ENCODE measurements around the gene PRDM16. TPM values are rescaled to one million over a fixed set of nuclear protein-coding genes. Genes with fewer than 3 reads are reported as not detected.

PRDM16 gene
- total and polyA plus RNA-seq, 2 of the 13 experiments (the other 11 are each of a cell fraction or from before 2014, with no cell fraction given) = 0.15 to 0.81 TPM

DNA sequence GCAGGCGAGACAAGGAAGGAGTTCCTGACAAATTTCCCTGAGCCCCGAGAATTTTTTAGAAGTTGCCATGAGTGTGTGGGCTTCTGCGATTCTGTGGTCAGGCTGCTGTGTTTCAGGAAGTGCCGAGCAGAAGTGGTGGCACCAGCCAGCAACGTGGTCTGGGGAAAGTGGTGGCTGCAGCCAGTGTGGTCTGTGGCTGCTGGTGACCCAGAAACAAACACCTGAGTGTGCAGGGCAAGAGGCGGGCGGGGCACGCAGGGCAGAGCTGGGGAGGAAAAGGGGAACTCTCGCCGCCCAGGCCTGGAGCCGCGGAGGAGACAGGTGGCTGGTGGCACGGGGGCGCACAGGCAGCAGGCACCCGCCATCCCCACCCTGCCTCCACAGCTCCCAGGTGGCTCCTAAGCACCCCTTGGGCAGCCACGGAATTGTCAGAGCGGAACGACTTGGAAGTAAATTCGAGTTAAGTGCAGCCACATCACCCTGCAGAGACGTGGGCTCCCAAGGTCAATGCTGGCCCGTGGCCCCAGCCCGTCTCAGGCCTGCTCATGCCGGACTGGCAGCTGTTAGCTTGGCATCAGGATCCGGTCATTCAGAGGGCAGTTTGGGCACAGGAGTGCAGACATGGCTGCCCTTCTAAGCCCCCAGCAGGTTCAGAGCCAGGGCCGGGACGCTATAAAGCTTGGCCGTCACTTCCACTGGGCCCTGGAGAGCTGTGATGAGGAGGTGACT lies 25.1 kb downstream of the PRDM16 start:
- TF ChIP-seq DMAP1 (CRISPR knock-in tag; IDR thresholded peaks at IDR 0.05) (no peak), SMAD9 (CRISPR knock-in tag; IDR thresholded peaks at IDR 0.05) (no peak), CENPT (CRISPR knock-in tag; IDR thresholded peaks at IDR 0.05; ENCODE audit: low read depth) (no peak), NFYC (CRISPR knock-in tag; IDR thresholded peaks at IDR 0.05) (no peak), RFXAP (CRISPR knock-in tag; IDR thresholded peaks at IDR 0.05; ENCODE audit: borderline replicate concordance) (no peak), MTF2 (CRISPR knock-in tag; IDR thresholded peaks at IDR 0.05; ENCODE audit: borderline replicate concordance) (no peak), CBX1 (IDR thresholded peaks at IDR 0.05; ENCODE audit: low read depth) (no peak), EEA1 (CRISPR knock-in tag; IDR thresholded peaks at IDR 0.05; ENCODE audit: borderline replicate concordance) (no peak), NKX3-1 (CRISPR knock-in tag; IDR thresholded peaks at IDR 0.05) (no peak), RXRB (CRISPR knock-in tag; IDR thresholded peaks at IDR 0.05; ENCODE audit: borderline replicate concordance) (no peak), YY1 (IDR thresholded peaks at IDR 0.05; ENCODE audit: insufficient read depth, insufficient replicate concordance, low read depth, low read length) (no peak), ZNF251 (CRISPR knock-in tag; IDR thresholded peaks at IDR 0.05) (no peak), HOXA5 (CRISPR knock-in tag; IDR thresholded peaks at IDR 0.05) (no peak)
- TF ChIP-seq, protein P1, sequence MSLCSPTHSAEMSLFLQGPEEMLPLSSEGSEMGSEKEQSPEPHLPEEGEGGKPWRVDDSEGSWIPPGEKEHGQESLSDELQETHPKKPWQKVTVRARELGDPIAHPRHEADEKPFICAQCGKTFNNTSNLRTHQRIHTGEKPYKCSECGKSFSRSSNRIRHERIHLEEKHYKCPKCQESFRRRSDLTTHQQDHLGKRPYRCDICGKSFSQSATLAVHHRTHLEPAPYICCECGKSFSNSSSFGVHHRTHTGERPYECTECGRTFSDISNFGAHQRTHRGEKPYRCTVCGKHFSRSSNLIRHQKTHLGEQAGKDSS (CRISPR knock-in tag; IDR thresholded peaks at IDR 0.05; ENCODE audit: borderline replicate concordance, low read depth) = no peak
- TF ChIP-seq, protein P2, sequence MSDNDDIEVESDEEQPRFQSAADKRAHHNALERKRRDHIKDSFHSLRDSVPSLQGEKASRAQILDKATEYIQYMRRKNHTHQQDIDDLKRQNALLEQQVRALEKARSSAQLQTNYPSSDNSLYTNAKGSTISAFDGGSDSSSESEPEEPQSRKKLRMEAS (IDR thresholded peaks at IDR 0.05) = no peak
- TF ChIP-seq, protein P3, sequence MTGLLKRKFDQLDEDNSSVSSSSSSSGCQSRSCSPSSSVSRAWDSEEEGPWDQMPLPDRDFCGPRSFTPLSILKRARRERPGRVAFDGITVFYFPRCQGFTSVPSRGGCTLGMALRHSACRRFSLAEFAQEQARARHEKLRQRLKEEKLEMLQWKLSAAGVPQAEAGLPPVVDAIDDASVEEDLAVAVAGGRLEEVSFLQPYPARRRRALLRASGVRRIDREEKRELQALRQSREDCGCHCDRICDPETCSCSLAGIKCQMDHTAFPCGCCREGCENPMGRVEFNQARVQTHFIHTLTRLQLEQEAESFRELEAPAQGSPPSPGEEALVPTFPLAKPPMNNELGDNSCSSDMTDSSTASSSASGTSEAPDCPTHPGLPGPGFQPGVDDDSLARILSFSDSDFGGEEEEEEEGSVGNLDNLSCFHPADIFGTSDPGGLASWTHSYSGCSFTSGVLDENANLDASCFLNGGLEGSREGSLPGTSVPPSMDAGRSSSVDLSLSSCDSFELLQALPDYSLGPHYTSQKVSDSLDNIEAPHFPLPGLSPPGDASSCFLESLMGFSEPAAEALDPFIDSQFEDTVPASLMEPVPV (CRISPR knock-in tag; IDR thresholded peaks at IDR 0.05) = no peak
- TF ChIP-seq, protein P4, sequence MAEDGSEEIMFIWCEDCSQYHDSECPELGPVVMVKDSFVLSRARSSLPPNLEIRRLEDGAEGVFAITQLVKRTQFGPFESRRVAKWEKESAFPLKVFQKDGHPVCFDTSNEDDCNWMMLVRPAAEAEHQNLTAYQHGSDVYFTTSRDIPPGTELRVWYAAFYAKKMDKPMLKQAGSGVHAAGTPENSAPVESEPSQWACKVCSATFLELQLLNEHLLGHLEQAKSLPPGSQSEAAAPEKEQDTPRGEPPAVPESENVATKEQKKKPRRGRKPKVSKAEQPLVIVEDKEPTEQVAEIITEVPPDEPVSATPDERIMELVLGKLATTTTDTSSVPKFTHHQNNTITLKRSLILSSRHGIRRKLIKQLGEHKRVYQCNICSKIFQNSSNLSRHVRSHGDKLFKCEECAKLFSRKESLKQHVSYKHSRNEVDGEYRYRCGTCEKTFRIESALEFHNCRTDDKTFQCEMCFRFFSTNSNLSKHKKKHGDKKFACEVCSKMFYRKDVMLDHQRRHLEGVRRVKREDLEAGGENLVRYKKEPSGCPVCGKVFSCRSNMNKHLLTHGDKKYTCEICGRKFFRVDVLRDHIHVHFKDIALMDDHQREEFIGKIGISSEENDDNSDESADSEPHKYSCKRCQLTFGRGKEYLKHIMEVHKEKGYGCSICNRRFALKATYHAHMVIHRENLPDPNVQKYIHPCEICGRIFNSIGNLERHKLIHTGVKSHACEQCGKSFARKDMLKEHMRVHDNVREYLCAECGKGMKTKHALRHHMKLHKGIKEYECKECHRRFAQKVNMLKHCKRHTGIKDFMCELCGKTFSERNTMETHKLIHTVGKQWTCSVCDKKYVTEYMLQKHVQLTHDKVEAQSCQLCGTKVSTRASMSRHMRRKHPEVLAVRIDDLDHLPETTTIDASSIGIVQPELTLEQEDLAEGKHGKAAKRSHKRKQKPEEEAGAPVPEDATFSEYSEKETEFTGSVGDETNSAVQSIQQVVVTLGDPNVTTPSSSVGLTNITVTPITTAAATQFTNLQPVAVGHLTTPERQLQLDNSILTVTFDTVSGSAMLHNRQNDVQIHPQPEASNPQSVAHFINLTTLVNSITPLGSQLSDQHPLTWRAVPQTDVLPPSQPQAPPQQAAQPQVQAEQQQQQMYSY (CRISPR knock-in tag; IDR thresholded peaks at IDR 0.05) = no peak
- TF ChIP-seq, protein P5, sequence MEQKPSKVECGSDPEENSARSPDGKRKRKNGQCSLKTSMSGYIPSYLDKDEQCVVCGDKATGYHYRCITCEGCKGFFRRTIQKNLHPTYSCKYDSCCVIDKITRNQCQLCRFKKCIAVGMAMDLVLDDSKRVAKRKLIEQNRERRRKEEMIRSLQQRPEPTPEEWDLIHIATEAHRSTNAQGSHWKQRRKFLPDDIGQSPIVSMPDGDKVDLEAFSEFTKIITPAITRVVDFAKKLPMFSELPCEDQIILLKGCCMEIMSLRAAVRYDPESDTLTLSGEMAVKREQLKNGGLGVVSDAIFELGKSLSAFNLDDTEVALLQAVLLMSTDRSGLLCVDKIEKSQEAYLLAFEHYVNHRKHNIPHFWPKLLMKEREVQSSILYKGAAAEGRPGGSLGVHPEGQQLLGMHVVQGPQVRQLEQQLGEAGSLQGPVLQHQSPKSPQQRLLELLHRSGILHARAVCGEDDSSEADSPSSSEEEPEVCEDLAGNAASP (CRISPR knock-in tag; IDR thresholded peaks at IDR 0.05; ENCODE audit: borderline replicate concordance) = no peak
- DNase-seq (ENCODE audit: low spot score) = no peak
- ATAC-seq = no peak
- Histone ChIP-seq H3K4me1 (ENCODE audit: insufficient read depth, low read length) (no peaks in the 10 kb centered on the region), H4K20me1 (ENCODE audit: insufficient read depth, low read length) (no peaks in the 10 kb centered on the region), H3K36me3 (replicated peaks in 1 of 2; ENCODE audit: control insufficient read depth in 1 of 2, insufficient read depth in 2 of 2, low read length in 2 of 2) (no peaks in the 10 kb centered on the region), H2AFZ (ENCODE audit: low read length) (no peak overlapping the region), H3K4me2 (ENCODE audit: low read depth, low read length) (no peak overlapping the region), H3K9me3 (ENCODE audit: low read length) (no peaks in the 10 kb centered on the region), H3K79me2 (ENCODE audit: insufficient read depth, low read length) (no peaks in the 10 kb centered on the region), H3K27ac (ENCODE audit: extremely low read length, insufficient read depth, low read length) (no peak overlapping the region), H3K27me3 (ENCODE audit: control insufficient read depth in 1 of 2, insufficient read depth in 2 of 2, low read length in 2 of 2) (peaks cover 5% of the 10 kb centered on the region in 2 experiments; a peak in 3 of 5 replicates), H3K4me3 (replicated peaks in 1 of 3; ENCODE audit: insufficient read depth in 1 of 3, low read depth in 2 of 3, low read length in 3 of 3) (no peak overlapping the region), H3K9ac (ENCODE audit: insufficient read depth, low read depth, low read length) (no peak overlapping the region)
- no peak for FAIRE-seq
- intact Hi-C loops (cut with micrococcal nuclease; ENCODE audit: unreplicated experiment) (no loop called here), in situ Hi-C loops (cut with HindIII; ENCODE audit: extremely low pct_ligation_motif_present, low pct_unique_long_range_greater_than_20kb) (no loop called here)
- WGBS (ENCODE audit: low lambda C conversion rate) = 66% methylated on average over 11 of the region's 27 CpGs
- CTCF ChIA-PET (ENCODE audit: low intra/inter-chr PET ratio, low total read pairs) = no interaction called here
- BruUV-seq (replicated peaks) = no TSS peak
- POLR2A ChIA-PET = no interaction called here
